GM12872 (cell line): Measurements from ENCODE around the gene OR9Q1.

ENCODE experiments used
- TF ChIP-seq, protein P1 (sequence below): IDR thresholded peaks from 3 replicates; pipeline ENCODE4 v1.5.1; 2011; ENCODE audit warnings: low read depth, mild to moderate bottlenecking, low read length, moderate library complexity; ENCODE audit not compliant: insufficient read depth

OR9Q1 gene

DNA sequence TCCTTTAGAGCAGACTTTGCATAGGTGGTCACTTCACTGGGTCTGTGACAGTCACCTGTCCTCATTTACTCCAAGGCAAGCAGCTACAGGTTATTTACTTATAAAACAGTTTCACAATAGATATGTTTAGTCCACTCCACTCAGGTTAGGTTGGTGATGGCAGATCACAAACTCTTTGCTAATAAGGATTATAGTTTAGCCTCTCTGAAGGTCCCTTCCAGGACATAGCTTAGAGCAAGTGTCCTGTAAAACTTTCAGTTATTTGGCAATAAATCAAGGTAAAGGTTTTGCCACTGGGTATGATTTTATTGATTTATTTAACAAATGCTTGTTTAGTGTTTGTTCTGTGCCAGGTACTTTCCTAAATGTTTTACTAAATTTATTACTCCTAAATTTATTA, 15.9 kb downstream of the OR9Q1 start:
- TF ChIP-seq, protein P1, sequence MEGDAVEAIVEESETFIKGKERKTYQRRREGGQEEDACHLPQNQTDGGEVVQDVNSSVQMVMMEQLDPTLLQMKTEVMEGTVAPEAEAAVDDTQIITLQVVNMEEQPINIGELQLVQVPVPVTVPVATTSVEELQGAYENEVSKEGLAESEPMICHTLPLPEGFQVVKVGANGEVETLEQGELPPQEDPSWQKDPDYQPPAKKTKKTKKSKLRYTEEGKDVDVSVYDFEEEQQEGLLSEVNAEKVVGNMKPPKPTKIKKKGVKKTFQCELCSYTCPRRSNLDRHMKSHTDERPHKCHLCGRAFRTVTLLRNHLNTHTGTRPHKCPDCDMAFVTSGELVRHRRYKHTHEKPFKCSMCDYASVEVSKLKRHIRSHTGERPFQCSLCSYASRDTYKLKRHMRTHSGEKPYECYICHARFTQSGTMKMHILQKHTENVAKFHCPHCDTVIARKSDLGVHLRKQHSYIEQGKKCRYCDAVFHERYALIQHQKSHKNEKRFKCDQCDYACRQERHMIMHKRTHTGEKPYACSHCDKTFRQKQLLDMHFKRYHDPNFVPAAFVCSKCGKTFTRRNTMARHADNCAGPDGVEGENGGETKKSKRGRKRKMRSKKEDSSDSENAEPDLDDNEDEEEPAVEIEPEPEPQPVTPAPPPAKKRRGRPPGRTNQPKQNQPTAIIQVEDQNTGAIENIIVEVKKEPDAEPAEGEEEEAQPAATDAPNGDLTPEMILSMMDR = no peak

GRCh38 chr11:58043379-58043778, 19.7 kb downstream of the OR9Q1 start:
- TF ChIP-seq, protein P1 = no peak

GRCh38 chr11:58046231-58046630, 22.6 kb downstream of the OR9Q1 start:
- TF ChIP-seq, protein P1 = no peak

DNA sequence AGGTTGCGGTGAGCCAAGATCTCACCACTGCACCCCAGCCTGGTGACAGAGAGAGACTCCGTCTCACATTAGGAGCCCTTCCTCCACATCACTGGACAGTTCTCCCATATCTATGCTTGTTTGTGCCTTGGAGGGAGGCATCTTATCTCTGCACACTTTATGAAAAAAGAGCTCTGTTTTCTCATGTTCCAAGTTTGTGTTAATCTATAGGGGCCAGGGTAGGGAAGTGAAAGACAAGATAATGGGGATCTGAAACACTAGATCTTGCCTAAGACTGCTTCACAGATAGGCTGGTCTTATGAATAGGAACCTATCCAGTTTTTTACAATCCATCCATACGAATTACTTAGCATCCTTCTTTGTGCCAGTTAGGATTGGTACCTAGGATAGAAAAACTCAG, 24.1 kb downstream of the OR9Q1 start:
- TF ChIP-seq, protein P1 = no peak

GRCh38 chr11:58055806-58056401, 32.2 kb downstream of the OR9Q1 start:
- TF ChIP-seq, protein P1 = no peak

GRCh38 chr11:58057481-58057880, 33.8 kb downstream of the OR9Q1 start:
- TF ChIP-seq, protein P1 = no peak

DNA sequence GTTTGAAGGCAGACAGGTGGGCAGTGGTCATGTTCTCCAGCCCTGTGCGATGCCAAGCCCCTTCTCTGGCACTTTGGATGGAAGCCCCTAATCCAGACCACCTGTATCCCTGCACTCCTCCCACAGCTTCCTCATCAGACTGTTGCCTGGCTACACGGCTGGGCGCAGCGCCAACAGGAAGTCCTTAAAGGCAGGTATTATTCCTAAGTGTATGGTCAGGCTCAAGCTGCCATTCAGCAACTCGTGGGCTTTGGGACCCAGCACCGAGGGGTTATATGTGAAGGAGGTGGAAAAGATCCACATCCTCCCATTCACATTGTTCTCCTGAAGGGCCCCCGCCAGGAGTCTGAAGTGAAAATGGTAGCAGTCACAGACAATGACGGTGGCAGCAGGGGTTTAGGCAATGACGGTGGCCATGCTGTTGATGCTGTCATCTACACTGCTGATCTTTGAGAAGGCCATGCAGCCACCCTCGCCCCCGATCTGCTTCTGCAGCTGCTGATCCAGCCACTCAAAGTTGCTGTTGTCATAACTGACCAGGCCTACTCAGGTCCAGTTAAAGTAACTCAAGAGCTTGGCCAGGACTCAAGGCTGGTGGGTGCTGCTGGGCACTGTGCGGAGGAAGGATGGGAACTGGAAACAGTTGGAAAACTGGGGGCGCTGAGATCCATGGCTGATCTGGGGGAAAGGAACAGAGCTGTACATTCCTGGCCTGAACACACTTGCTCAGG, 34.8 kb downstream of the OR9Q1 start:
- TF ChIP-seq, protein P1 = no peak
